CD4-positive, CD25-positive, alpha-beta regulatory T cell (primary cell): Measurements from ENCODE around the gene GNG3. TPM values are rescaled to one million over a fixed set of nuclear protein-coding genes. Genes with fewer than 3 reads are reported as not detected.
"Not testable (repeated sequence)": the region's sequence is repeated elsewhere in the genome, so short reads cannot be mapped to it uniquely, and the experiment has no call there.

Source experiments
- ATAC-seq, 2 donors: fragments of 150-1000 bp; cut with Tn5 transposase; one replicate each; pipeline ENCODE4 v1.10.0; 2021; ENCODE audit warnings: low read depth in 2 of 2, moderate number of reproducible peaks in 2 of 2, moderate library complexity in 1 of 2
- DNase-seq, 3 donors: peaks; one replicate each; pipeline versions ENCODE4 v3.0.0 to v3.0.0-alpha.2; 2012 to 2022; ENCODE audit warnings: mixed read lengths in 1 of 3
- H3K27ac ChIP-seq: one replicate; pipeline ENCODE4 v1.7.0; 2013; ENCODE audit warnings: mild to moderate bottlenecking, low read length; ENCODE audit not compliant: insufficient read depth, poor library complexity, severe bottlenecking
- H3K27me3 ChIP-seq: one replicate; pipeline ENCODE4 v1.7.0; 2013; ENCODE audit warnings: low read length; ENCODE audit not compliant: control insufficient read depth, insufficient read depth
- H3K36me3 ChIP-seq: one replicate; pipeline ENCODE4 v1.7.0; 2013; ENCODE audit warnings: mild to moderate bottlenecking, low read length, moderate library complexity; ENCODE audit not compliant: control insufficient read depth, insufficient read depth
- H3K4me1 ChIP-seq: 2 replicates; pipeline ENCODE4 v1.7.0; 2013; ENCODE audit warnings: mild to moderate bottlenecking, low read length; ENCODE audit not compliant: insufficient read depth, control insufficient read depth, poor library complexity, severe bottlenecking
- H3K4me3 ChIP-seq: one replicate; pipeline ENCODE4 v1.7.0; 2013; ENCODE audit warnings: low read depth, mild to moderate bottlenecking, low read length, moderate library complexity
- H3K9me3 ChIP-seq, 2 experiments: 1 replicate in 1 of 2; 2 replicates in 1 of 2; pipeline ENCODE4 v1.7.0; 2013; ENCODE audit warnings: low read length in 2 of 2, mild to moderate bottlenecking in 1 of 2, moderate library complexity in 1 of 2; ENCODE audit not compliant: control insufficient read depth in 2 of 2
- H3K27ac Mint-ChIP-seq, 3 donors: one replicate each; pipeline ENCODE4 v1.8.0; 2020 to 2022; ENCODE audit warnings: mild to moderate bottlenecking in 3 of 3, mixed read lengths in 3 of 3, moderate library complexity in 2 of 3
- H3K27me3 Mint-ChIP-seq: one replicate; pipeline ENCODE4 v1.8.0; 2022; ENCODE audit warnings: mild to moderate bottlenecking, mixed read lengths
- H3K36me3 Mint-ChIP-seq: one replicate; pipeline ENCODE4 v1.8.0; 2020; ENCODE audit warnings: mixed read lengths
- H3K4me1 Mint-ChIP-seq, 4 donors: one replicate each; pipeline ENCODE4 v1.8.0; 2020 to 2022; ENCODE audit warnings: mixed read lengths in 4 of 4, mild to moderate bottlenecking in 1 of 4
- H3K4me3 Mint-ChIP-seq, 4 donors: one replicate each; pipeline ENCODE4 v1.8.0; 2020 to 2022; ENCODE audit warnings: mild to moderate bottlenecking in 4 of 4, mixed read lengths in 4 of 4, moderate library complexity in 3 of 4
- H3K9me3 Mint-ChIP-seq, 7 donors: one replicate each; pipeline ENCODE4 v1.8.0; 2020 to 2022; ENCODE audit warnings: mixed read lengths in 7 of 7, mild to moderate bottlenecking in 3 of 7, moderate library complexity in 2 of 7
- polyA plus RNA-seq, 4 donors: library from polyadenylated mRNA; unstranded; fragments of 300-500 nt; fragmentation: Illumina TruSeq; gene quantifications; one replicate each; pipeline ENCODE4 v1.2.3, GENCODE V29; 2021
- total RNA-seq: library from RNA; stranded (reverse); gene quantifications from one replicate; pipeline ENCODE4 v1.2.3, GENCODE V29; 2022

GNG3 gene
- total and polyA plus RNA-seq, 5 donors from 2014 or later: 0.21 to 0.72 TPM; not detected in 3

GRCh38 chr11:62725646-62726045 is 18.2 kb downstream of the GNG3 start:
- ATAC-seq: no peak
- H3K4me1 Mint-ChIP-seq: peaks cover 29 to 70% (median 42%) of the 10 kb centered on the region in 4 donors
- H3K9me3 ChIP-seq: no peaks in the 10 kb centered on the region
- H3K9me3 Mint-ChIP-seq: peaks cover 0 to 1% (median 0%) of the 10 kb centered on the region in 7 donors
- peak overlapping the region; percentile 94 to 96 (median 96) for H3K4me3 Mint-ChIP-seq
- H3K4me1 ChIP-seq: peaks cover 44% of the 10 kb centered on the region
- no peak for DNase-seq
- peak overlapping the region; percentile 90 for H3K4me3 ChIP-seq
- peaks cover 37% of the 10 kb centered on the region for H3K36me3 ChIP-seq
- no peaks in the 10 kb centered on the region for H3K27me3 ChIP-seq
- peak overlapping the region; percentile 79 to 92 (median 81) for H3K27ac Mint-ChIP-seq
- H3K27ac ChIP-seq: peak overlapping the region; percentile 97
- peaks cover 13% of the 10 kb centered on the region for H3K27me3 Mint-ChIP-seq
- peaks cover 37% of the 10 kb centered on the region for H3K36me3 Mint-ChIP-seq

GRCh38 chr11:62726156-62726914 is 18.9 kb downstream of the GNG3 start:
- no peaks in the 10 kb centered on the region for H3K9me3 ChIP-seq
- peak overlapping the region; percentile 79 to 92 (median 80) for H3K27ac Mint-ChIP-seq
- H3K4me1 Mint-ChIP-seq: peaks cover 23 to 70% (median 43%) of the 10 kb centered on the region in 4 donors
- no peaks in the 10 kb centered on the region for H3K27me3 ChIP-seq
- H3K4me3 ChIP-seq: peak overlapping the region; percentile 90
- DNase-seq (peak in 1 of 3 donors; percentile 35), ATAC-seq (no peak)
- peaks cover 0 to 1% (median 0%) of the 10 kb centered on the region in 7 donors for H3K9me3 Mint-ChIP-seq
- peaks cover 13% of the 10 kb centered on the region for H3K27me3 Mint-ChIP-seq
- H3K4me1 ChIP-seq: peaks cover 49% of the 10 kb centered on the region
- peak overlapping the region; percentile 94 to 96 (median 96) for H3K4me3 Mint-ChIP-seq
- H3K36me3 Mint-ChIP-seq: peaks cover 31% of the 10 kb centered on the region
- H3K27ac ChIP-seq: peak overlapping the region; percentile 97
- H3K36me3 ChIP-seq: peaks cover 34% of the 10 kb centered on the region

DNA sequence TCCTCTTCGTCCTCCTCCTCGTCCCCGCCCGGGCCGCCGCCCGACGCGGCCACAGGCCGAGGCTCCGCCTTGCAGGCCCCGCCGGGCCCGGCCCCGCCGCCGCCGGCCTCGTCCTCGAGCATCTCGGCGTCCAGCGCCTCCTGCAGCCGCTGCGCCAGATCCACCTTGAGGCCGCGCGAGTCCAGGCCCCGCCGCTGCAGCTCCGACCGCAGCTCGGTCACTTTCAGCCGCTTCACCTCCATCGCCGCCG is 19.4 kb downstream of the GNG3 start:
- Histone ChIP-seq H3K4me3 (no peak overlapping the region), H3K27ac (peak overlapping the region; percentile 97), H3K36me3 (peaks cover 29% of the 10 kb centered on the region), H3K4me1 (peaks cover 52% of the 10 kb centered on the region), H3K9me3 (no peaks in the 10 kb centered on the region), H3K27me3 (no peaks in the 10 kb centered on the region)
- Mint-ChIP-seq H3K9me3 (peaks cover 0 to 1% (median 0%) of the 10 kb centered on the region in 7 donors), H3K27ac (peak overlapping the region in 2 of 3 donors; percentile 92 to 100), H3K27me3 (peaks cover 13% of the 10 kb centered on the region), H3K4me3 (peak overlapping the region; percentile 94 to 99 (median 96)), H3K4me1 (peaks cover 23 to 68% (median 42%) of the 10 kb centered on the region in 4 donors), H3K36me3 (peaks cover 26% of the 10 kb centered on the region)
- DNase-seq (no peak), ATAC-seq (peak; percentile 1)

GRCh38 chr11:62727165-62727871 is 19.8 kb downstream of the GNG3 start, which contains the start of gene HNRNPUL2:
Gene HNRNPUL2, minus strand, starts transcription at chr11:62727457. Its CDS starts 301 bp downstream, at chr11:62727156.
- Histone ChIP-seq H3K4me3 (peak within 1 kb of the TSS; percentile 99), H3K27me3 (no peaks in the 10 kb centered on the region), H3K9me3 (no peaks in the 10 kb centered on the region), H3K4me1 (peaks cover 52% of the 10 kb centered on the region), H3K27ac (peak within 1 kb of the TSS; percentile 97), H3K36me3 (peaks cover 25% of the 10 kb centered on the region)
- DNase-seq: peak; percentile 99 to 100 (median 100)
- Mint-ChIP-seq H3K4me3 (peak within 1 kb of the TSS; percentile 94 to 99 (median 96)), H3K27ac (peak within 1 kb of the TSS; percentile 92 to 100 (median 99)), H3K36me3 (peaks cover 22% of the 10 kb centered on the region), H3K4me1 (peaks cover 23 to 63% (median 38%) of the 10 kb centered on the region in 4 donors), H3K9me3 (peaks cover 0 to 1% (median 0%) of the 10 kb centered on the region in 7 donors), H3K27me3 (peaks cover 13% of the 10 kb centered on the region)
- ATAC-seq: peak; percentile 81 to 82

DNA sequence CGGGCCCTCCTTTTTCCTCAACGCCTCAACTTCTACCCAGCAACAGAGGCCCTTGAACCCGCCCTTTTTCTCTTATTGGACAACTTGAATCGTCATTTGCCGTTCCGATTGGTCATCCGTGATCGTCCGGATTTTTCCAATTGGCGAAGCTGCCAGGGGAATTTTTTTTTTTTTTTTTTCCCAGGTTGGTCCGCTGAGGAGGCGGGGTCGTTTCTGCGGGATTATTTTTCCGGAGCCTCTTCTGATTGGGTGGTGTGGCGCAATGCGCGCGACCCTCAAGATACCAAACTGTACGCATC is 20.3 kb downstream of the GNG3 start:
- peak; percentile 83 to 97 (median 96) for DNase-seq
- Histone ChIP-seq H3K27me3 (no peaks in the 10 kb centered on the region), H3K4me3 (peak overlapping the region; percentile 99), H3K4me1 (peaks cover 56% of the 10 kb centered on the region), H3K9me3 (no peaks in the 10 kb centered on the region), H3K27ac (peak overlapping the region; percentile 97), H3K36me3 (peaks cover 21% of the 10 kb centered on the region)
- Mint-ChIP-seq H3K9me3 (peaks cover 0 to 1% (median 0%) of the 10 kb centered on the region in 7 donors), H3K27ac (peak overlapping the region; percentile 92 to 100 (median 99)), H3K4me3 (peak overlapping the region; percentile 94 to 99 (median 96)), H3K36me3 (peaks cover 17% of the 10 kb centered on the region), H3K27me3 (peaks cover 13% of the 10 kb centered on the region), H3K4me1 (peaks cover 24 to 61% (median 38%) of the 10 kb centered on the region in 4 donors)
- peak; percentile 60 to 61 for ATAC-seq

DNA sequence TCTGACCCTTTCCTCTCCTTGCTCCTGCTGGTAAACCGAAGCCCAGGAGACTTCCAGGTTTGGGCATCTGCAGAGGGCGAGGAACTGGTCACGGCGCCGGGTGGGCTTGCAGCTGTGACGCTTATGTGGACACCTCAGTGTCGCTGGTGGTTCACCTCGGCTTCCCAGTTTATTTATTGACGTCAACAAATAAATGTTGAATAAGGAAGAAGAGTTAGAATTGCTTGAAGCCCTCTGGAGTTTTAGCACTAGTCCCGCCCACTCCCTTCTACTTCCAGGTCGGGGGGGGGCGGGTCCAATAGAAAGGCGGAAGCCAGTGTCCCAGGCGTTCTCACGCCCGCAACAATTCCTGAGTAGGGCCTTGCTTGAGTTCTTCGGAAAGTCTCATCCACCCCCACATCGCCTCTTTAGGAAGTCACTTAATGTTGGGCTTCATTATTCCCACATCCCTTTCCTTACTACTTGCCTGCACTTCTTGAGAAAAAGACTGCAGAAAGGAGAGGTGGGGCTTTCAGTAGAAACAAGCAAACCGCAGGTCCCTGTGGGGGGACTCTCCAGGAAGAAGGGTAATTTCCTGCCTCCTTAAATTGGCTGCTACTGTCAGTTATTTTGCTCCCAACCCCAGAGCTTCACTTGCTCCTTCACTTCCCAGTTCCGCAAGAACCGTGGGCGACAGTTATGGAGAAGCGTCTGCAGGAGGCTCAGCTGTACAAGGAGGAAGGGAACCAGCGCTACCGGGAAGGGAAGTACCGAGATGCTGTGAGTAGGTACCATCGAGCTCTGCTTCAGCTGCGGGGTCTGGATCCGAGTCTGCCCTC is 20.9 kb downstream of the GNG3 start, which contains the start of gene TTC9C:
Gene TTC9C (plus strand): TSS at position 316 of the 818 bp plus-strand sequence. CDS start 363 bp downstream, at position 679.
- Mint-ChIP-seq H3K9me3 (peaks cover 0 to 1% (median 0%) of the 10 kb centered on the region in 7 donors), H3K36me3 (peaks cover 21% of the 10 kb centered on the region), H3K27me3 (peaks cover 13% of the 10 kb centered on the region), H3K4me1 (peaks cover 29 to 61% (median 42%) of the 10 kb centered on the region in 4 donors), H3K27ac (peak within 1 kb of the TSS; percentile 92 to 100 (median 99)), H3K4me3 (peak within 1 kb of the TSS; percentile 94 to 99 (median 96))
- Histone ChIP-seq H3K27me3 (no peaks in the 10 kb centered on the region), H3K4me1 (peaks cover 57% of the 10 kb centered on the region), H3K36me3 (peaks cover 21% of the 10 kb centered on the region), H3K27ac (peak within 1 kb of the TSS; percentile 97), H3K4me3 (peak within 1 kb of the TSS; percentile 99), H3K9me3 (no peaks in the 10 kb centered on the region)
- peak; percentile 81 to 92 (median 87) for DNase-seq
- peak; percentile 27 to 34 for ATAC-seq

- H3K27me3 ChIP-seq, ATAC-seq, H3K27ac ChIP-seq, H3K9me3 Mint-ChIP-seq, H3K9me3 ChIP-seq, DNase-seq: not testable (repeated sequence)
- Mint-ChIP-seq H3K4me1 (peaks cover 14 to 46% (median 26%) of the 10 kb centered on the region in 4 donors), H3K27me3 (peaks cover 13% of the 10 kb centered on the region), H3K27ac (peak overlapping the region in 2 of 3 donors; percentile 14 to 80), H3K4me3 (peak overlapping the region; percentile 67 to 96 (median 84)), H3K36me3 (peaks cover 11% of the 10 kb centered on the region)
- Histone ChIP-seq H3K4me3 (peak overlapping the region; percentile 77), H3K36me3 (peaks cover 22% of the 10 kb centered on the region), H3K4me1 (peaks cover 40% of the 10 kb centered on the region)
These were observed 22.6 kb downstream of the GNG3 start for GRCh38 chr11:62730076-62730475.
